Measurements from ENCODE around the gene FREY1.

Gene FREY1

GRCh38 chr11:45935349-45936064 is 28.4 kb upstream of the FREY1 start:
- no peaks in the 10 kb centered on the region for H3K27me3 ChIP-seq (ENCODE audit: insufficient read depth, low read depth, severe bottlenecking)
- no peak for TF ChIP-seq CTCF (IDR thresholded peaks at IDR 0.05; ENCODE audit: low read depth, low read length)
- no peak overlapping the region for H3K27ac ChIP-seq
- H3K9me3 ChIP-seq (ENCODE audit: severe bottlenecking), result no peaks in the 10 kb centered on the region
- H3K36me3 ChIP-seq, result peaks cover 27% of the 10 kb centered on the region
- no peak for DNase-seq
- H3K4me3 ChIP-seq (ENCODE audit: low read depth, low read length), result no peak overlapping the region

GRCh38 chr11:45934580-45935318 is 27.7 kb upstream of the FREY1 start:
- TF ChIP-seq CTCF (IDR thresholded peaks at IDR 0.05; ENCODE audit: low read depth, low read length), result no peak
- Histone ChIP-seq H3K4me3 (ENCODE audit: low read depth, low read length) (no peak overlapping the region), H3K9me3 (ENCODE audit: severe bottlenecking) (no peaks in the 10 kb centered on the region), H3K27ac (no peak overlapping the region), H3K27me3 (ENCODE audit: insufficient read depth, low read depth, severe bottlenecking) (no peaks in the 10 kb centered on the region), H3K36me3 (peaks cover 27% of the 10 kb centered on the region)
- no peak for DNase-seq

GRCh38 chr11:45933846-45934579 is 26.9 kb upstream of the FREY1 start:
- no peak for TF ChIP-seq CTCF (IDR thresholded peaks at IDR 0.05; ENCODE audit: low read depth, low read length)
- no peak overlapping the region for H3K4me3 ChIP-seq (ENCODE audit: low read depth, low read length)
- no peak for DNase-seq
- no peak overlapping the region for H3K27ac ChIP-seq
- no peaks in the 10 kb centered on the region for H3K27me3 ChIP-seq (ENCODE audit: insufficient read depth, low read depth, severe bottlenecking)
- H3K9me3 ChIP-seq (ENCODE audit: severe bottlenecking), result no peaks in the 10 kb centered on the region
- peaks cover 27% of the 10 kb centered on the region for H3K36me3 ChIP-seq

- no peak for DNase-seq
- no peak for TF ChIP-seq CTCF (IDR thresholded peaks at IDR 0.05; ENCODE audit: low read depth, low read length)
- Histone ChIP-seq H3K9me3 (ENCODE audit: severe bottlenecking) (no peaks in the 10 kb centered on the region), H3K27ac (no peak overlapping the region), H3K27me3 (ENCODE audit: insufficient read depth, low read depth, severe bottlenecking) (no peaks in the 10 kb centered on the region), H3K36me3 (peaks cover 31% of the 10 kb centered on the region), H3K4me3 (ENCODE audit: low read depth, low read length) (no peak overlapping the region)
These were observed 26.2 kb upstream of the FREY1 start for GRCh38 chr11:45933131-45933831.

GRCh38 chr11:45932217-45932616 is 25.1 kb upstream of the FREY1 start:
- TF ChIP-seq CTCF (IDR thresholded peaks at IDR 0.05; ENCODE audit: low read depth, low read length), result no peak
- Histone ChIP-seq H3K36me3 (peaks cover 38% of the 10 kb centered on the region), H3K27me3 (ENCODE audit: insufficient read depth, low read depth, severe bottlenecking) (no peaks in the 10 kb centered on the region), H3K27ac (no peak overlapping the region), H3K4me3 (ENCODE audit: low read depth, low read length) (no peak overlapping the region), H3K9me3 (ENCODE audit: severe bottlenecking) (no peaks in the 10 kb centered on the region)
- no peak for DNase-seq

Data from WERI-Rb-1 (cell line).